Hematopoietic multipotent progenitor cell treated with erythropoietin and hydrocortisone succinate and interleukin-3 and kit ligand, for 6 days (in vitro differentiated cells): ENCODE results near the gene MAP3K1.

Source experiments
- DNase-seq: peaks from one replicate; pipeline ENCODE4 v3.0.0-alpha.2; 2015

Gene MAP3K1

GRCh38 chr5:56849671-56850070 lies 34.3 kb downstream of the MAP3K1 start:
- DNase-seq = no peak

- DNase-seq = no peak
These were observed 35.1 kb downstream of the MAP3K1 start for GRCh38 chr5:56850423-56850822.

- DNase-seq = no peak
These were observed 36.1 kb downstream of the MAP3K1 start for GRCh38 chr5:56851258-56851941.

DNA sequence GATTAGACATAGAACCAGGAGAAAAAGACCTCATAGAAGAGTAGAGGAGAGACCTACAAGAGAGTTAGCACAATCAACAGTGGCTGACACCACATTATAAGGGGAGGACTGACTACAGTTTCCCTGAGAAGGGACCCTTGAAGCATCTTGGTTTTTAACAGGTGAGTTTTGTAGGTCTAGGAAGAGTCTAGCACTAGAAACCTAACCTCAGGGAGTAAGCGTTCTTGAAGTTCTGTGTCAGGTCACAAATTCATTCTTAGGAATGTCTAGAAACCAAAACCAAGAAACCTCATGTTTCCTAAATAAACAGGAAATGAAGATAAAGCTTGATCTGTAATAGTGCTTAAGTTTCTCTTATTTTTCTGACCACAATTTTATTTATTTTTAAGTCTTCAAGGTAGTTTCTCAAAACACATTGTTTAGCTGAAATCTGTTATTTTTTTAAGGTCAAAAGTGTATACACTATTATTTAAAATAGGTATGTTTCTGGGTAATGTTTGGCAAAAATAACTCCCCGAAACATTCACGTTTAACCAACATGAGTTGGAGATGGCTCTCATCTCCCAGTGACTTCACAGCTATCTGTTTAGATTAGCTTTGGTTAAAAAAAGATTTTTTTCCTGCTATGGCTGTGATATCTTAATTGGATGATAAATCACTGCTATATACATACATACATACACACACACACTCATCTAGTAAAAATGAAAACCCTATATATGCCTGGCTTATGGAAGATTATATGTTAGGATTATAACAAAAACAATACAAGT lies 37.1 kb downstream of the MAP3K1 start:
- no peak for DNase-seq

DNA sequence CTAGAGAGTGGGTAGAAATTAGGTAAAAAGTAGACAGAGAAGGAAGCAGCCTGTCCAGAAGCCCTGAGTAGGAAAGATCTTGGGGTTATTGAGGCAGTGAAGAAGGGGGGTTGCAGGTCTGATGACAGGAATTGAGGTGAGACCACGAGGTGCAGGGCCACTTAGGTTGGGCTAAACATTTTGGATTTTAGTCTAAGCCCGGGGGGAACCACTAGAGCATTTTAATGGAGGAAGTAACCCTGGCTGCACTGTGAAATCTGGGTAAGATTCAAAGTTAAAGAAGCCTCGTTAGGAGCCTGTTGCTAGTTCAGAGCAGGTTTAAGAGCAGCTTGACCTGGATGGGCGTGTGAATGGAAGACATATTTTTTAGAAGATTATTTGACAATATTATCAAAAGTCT lies 38.3 kb downstream of the MAP3K1 start:
- no peak for DNase-seq

DNA sequence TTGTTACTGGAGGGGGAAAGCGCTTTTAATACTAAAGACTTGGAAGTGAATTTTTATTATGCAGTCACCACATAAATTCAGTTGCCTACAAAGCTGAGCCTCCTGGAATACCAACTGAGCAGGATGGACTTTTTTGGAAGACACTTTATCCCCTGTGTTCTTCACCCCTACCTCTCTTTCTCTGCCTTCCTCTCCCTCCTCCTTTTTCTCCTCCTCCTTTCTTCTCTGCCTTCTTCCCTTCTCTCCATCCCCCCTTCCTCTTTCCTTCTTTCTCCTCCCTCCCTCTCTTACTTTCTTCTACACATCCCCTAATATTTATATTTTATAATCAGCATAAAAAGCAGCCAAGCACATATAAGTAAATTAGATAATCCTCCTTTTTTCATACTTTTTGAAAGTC lies 39.6 kb downstream of the MAP3K1 start:
- no peak for DNase-seq

DNA sequence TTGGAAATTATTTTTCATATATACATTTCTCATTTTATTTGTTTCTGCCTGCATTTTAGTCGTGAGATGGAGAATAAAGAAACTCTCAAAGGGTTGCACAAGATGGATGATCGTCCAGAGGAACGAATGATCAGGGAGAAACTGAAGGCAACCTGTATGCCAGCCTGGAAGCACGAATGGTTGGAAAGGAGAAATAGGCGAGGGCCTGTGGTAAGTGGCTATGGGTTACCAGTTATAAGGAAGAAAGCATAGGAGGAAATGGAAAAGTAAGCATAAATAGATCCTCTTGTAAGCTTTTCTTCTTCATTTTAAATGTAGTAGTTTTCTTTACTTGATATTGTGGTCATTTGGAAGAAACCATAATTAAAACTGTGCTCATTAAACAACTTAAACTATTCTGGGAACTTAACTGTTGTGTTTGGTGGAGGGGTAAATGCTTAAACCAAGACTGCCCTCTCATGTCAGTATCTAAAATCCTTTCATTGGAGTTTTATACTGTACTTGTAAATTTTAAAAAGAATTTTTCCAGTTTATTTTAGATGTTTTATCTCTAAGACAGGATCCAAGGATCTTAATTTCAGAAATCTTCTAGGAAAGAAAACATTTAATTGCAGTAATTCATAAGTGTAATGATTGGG lies 41.3 kb downstream of the MAP3K1 start:
- no peak for DNase-seq

DNA sequence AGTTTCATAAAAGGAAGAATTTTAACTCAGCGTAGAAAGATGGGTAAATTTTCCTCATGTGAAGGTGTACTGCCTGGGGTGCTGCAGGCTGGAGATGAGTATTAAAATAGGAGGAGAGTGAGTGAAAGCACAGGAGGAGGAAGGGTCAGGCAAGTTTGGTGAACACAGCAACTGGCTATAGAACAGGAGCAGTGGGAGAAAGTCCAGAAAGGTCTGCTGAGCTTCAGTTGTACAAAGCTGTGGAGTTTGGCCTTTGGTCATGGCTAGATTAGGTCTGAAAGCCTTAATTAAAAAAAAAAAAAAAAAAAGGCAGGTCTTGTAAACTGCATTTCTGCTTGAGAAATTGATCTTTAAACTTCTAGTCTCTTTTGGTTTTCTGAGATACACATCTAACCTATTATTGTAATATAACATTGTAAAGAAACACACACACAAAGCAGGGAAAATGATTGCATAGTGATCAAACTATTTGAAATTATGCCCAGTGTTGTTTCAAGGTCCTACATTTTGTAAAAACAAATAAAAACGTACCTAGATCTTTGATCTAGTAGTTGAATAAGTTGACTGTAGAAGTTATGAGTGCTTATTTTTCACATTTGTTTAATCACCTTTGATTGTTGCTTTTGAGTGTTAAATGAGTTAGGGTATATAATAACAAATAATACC lies 43.6 kb downstream of the MAP3K1 start:
- no peak for DNase-seq

DNA sequence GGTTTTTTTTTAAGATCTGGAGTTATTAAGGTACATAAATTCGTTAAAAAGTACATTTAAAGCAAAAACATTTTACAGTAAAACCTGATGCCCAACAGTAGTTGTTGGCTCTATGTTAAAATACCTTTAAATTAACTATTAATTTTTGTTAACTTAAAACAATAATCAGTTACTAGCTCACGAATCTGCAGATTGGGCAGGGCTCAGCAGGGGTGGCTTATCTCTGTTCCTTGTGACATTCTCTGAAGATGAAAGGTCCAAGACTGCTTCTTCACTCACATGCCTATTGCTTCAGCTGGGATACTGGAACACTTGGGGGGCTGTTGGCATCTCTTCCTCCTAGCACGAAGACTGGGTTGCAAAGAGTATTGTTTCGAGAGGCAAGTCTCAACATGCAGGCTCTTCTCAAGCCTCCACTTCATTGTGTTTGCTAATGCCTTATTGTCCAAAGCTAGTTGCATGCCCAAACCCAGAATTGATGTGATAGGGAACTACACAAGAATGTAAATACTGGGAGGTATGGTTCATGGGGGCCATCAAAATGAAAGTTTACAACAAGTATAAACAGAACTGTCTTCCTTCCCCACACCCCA lies 46.6 kb downstream of the MAP3K1 start:
- no peak for DNase-seq

GRCh38 chr5:56862909-56863308 lies 47.6 kb downstream of the MAP3K1 start:
- DNase-seq = no peak

GRCh38 chr5:56871777-56872176 lies 56.4 kb downstream of the MAP3K1 start:
- DNase-seq = peak; percentile 22

GRCh38 chr5:56873056-56873455 lies 57.7 kb downstream of the MAP3K1 start:
- DNase-seq = no peak

- DNase-seq = peak; percentile 48
These were observed 61.0 kb downstream of the MAP3K1 start for GRCh38 chr5:56876327-56876726.

GRCh38 chr5:56881571-56881970 lies 66.2 kb downstream of the MAP3K1 start:
- DNase-seq = no peak

DNA sequence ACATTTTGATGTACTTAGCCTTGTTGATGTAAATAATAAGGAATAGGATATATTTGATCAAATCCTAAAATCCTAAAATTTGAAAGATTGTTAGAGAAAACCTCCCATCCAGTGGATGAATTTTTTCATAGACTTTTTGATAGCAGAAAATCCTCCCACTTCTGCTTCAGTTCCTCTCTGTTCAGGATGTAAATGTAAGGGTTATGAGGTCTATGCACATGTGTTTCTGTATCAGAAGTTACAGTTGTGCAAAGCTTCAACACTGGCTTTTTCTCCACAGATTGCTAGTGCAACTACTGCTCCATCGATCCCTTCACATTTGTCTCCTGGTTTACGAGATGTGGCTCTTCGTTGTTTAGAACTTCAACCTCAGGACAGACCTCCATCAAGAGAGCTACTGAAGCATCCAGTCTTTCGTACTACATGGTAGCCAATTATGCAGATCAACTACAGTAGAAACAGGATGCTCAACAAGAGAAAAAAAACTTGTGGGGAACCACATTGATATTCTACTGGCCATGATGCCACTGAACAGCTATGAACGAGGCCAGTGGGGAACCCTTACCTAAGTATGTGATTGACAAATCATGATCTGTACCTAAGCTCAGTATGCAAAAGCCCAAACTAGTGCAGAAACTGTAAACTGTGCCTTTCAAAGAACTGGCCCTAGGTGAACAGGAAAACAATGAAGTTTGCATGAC lies 78.1 kb downstream of the MAP3K1 start:
- no peak for DNase-seq

DNA sequence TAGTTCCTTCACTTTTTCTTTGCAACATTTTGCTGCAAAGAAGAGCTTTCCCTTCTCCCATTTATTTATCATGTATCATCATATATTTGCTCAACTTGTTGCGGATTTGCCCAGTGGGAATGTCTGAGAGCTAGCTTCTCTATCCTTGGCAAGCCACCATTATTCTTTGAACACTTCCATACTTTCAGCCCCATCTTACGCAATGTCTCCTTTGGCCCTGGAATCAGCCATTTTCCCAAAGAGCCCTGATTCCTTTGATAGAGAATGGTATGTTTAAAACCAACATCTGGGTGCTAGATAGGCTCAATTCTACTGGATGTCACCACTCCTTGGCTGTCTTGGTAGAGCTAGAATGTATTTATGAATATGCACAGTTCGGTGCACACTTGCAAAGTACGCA lies 81.4 kb downstream of the MAP3K1 start:
- no peak for DNase-seq

- DNase-seq = no peak
These were observed 82.9 kb downstream of the MAP3K1 start for GRCh38 chr5:56898213-56898612.

GRCh38 chr5:56900395-56900794 lies 85.0 kb downstream of the MAP3K1 start:
- DNase-seq = no peak

GRCh38 chr5:56900858-56901578 lies 85.7 kb downstream of the MAP3K1 start:
- peak; percentile 72 for DNase-seq

- no peak for DNase-seq
These were observed 93.6 kb downstream of the MAP3K1 start for GRCh38 chr5:56908942-56909293.

DNA sequence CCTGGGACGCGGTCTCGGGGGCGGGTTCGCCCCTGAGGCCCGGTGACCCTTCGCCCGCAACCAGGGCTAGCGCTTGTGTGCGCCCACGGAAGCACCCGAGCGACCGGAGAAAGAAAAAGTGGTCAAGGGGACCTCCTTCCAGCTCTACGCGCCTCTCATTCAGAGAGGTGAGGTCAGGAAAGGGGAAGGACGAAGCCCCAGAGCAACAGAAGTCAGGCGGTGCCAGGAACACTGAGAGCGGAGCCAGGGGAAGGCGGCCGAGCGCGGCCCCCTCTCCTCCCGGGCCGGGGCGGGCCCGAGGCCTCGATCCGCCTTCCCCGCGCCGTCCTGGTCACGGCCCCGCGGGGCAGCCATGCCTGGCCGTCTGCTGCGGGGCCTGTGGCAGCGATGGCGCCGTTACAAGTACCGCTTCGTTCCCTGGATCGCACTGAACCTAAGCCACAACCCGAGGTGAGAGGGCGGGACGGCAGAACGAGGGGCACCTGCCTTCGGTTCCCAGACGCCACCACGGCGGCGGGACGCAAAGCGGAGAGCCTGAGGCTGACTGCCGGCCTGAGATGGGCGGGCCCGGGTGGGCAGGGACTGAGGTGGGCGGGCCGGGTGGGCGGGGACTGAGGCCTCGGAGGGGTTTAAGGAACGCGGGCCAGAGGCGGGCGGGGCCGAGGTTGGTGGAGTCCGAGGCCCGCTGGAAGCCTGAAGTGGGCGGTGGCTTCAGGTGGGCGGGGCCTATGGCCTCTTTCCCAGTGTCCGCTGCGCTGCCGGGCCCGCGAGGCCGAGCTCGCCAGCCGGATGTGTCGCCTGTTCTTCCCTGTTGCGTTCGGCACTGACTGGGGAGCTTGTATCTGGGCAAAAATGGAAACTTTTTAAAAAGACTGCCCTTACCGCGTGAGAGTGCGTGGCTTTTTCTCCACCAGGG lies 94.2 kb downstream of the MAP3K1 start, which contains the start of gene SETD9:
Gene SETD9, plus strand, starts transcription at position 303 of the 916 bp plus-strand sequence. Its CDS starts 50 bp downstream, at position 353.
- peak; percentile 99 for DNase-seq
